Epithelial cell of proximal tubule (primary cell): ENCODE measurements around the gene VWC2. TPM values are rescaled to one million over a fixed set of nuclear protein-coding genes. Genes with fewer than 3 reads are reported as not detected.

ENCODE experiments used
- DNase-seq: peaks from one replicate; pipeline ENCODE4 v3.0.0-alpha.2; 2011; ENCODE audit warnings: low read depth
- H3K4me3 ChIP-seq: 2 replicates; pipeline ENCODE4 v1.5.1; 2011; ENCODE audit warnings: low read depth, mild to moderate bottlenecking, low read length
- CTCF ChIP-seq: conservative IDR thresholded peaks from 2 replicates; pipeline ENCODE4 v1.5.1; 2012; ENCODE audit warnings: low read depth, mild to moderate bottlenecking, low read length
- total RNA-seq: library from RNA; depleted of rRNA; stranded (reverse); fragments of >200 nt; gene quantifications from 2 replicates; pipeline ENCODE4 v1.2.3, GENCODE V29; 2015

Gene VWC2
- total RNA-seq, 1 donor from 2014 or later: not detected

DNA sequence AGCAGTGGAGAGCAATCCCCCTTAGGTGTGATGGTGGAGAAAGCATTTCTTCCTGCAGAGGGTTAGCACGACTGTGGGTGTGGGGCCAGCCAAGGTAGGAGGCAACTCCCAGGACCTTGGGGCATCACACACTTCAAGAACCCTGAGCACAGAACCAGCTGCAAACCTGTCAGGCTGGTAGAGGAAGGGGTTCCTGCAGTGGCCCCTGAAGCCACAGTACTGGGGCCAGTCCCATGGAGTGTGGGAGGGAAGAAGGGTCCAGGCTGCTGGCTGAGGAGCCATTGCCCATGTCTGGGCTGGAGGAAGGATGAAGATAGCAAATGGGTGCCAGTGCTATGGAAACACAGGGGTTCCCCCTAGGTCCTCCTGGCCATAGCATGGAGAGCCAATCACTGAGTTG, 110.5 kb downstream of the VWC2 start:
- no peak overlapping the region for H3K4me3 ChIP-seq
- DNase-seq: no peak
- TF ChIP-seq CTCF: no peak

- no peak for TF ChIP-seq CTCF
- DNase-seq: no peak
- H3K4me3 ChIP-seq: no peak overlapping the region
Measured at GRCh38 chr7:49885593-49886285, 112.3 kb downstream of the VWC2 start.

GRCh38 chr7:49892481-49892880, 119.0 kb downstream of the VWC2 start:
- no peak for DNase-seq
- no peak for TF ChIP-seq CTCF
- no peak overlapping the region for H3K4me3 ChIP-seq

GRCh38 chr7:49893131-49893530, 119.7 kb downstream of the VWC2 start:
- DNase-seq: no peak
- no peak for TF ChIP-seq CTCF

GRCh38 chr7:49894543-49894942, 121.1 kb downstream of the VWC2 start:
- no peak for TF ChIP-seq CTCF
- H3K4me3 ChIP-seq: no peak overlapping the region
- DNase-seq: no peak

More at GRCh38 chr7:49893131-49893530, 119.7 kb downstream of the VWC2 start:
- no peak overlapping the region for H3K4me3 ChIP-seq

DNA sequence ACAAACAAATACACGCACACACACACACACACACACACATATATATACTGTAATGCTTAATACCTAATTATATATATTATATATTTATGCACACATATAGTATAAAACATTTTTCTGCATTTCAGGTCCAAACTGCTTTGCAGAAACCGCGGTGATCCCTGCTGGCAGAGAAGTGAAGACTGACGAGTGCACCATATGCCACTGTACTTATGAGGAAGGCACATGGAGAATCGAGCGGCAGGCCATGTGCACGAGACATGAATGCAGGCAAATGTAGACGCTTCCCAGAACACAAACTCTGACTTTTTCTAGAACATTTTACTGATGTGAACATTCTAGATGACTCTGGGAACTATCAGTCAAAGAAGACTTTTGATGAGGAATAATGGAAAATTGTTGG, 138.5 kb downstream of the VWC2 start:
- no peak for DNase-seq
- no peak overlapping the region for H3K4me3 ChIP-seq
- no peak for TF ChIP-seq CTCF

DNA sequence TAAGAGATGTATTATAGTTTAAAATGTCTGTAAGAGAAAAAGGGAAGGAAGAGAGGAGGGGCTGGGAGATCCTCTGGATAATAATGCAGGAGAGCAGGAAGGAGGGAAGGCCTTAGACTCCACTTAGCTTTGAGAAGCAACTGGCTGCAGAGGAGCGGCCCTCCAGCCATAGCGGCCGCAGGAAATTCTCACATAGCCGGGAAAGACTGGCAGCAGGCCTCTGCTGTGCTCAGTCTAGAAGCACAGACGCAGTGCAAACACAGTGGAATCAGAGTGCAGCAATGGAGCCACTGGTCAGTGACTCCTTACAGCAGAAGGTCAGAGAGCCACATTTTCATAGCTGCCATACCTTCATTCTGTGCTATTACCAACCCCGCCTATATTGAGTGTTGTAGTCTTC, 153.3 kb downstream of the VWC2 start:
- H3K4me3 ChIP-seq: no peak overlapping the region
- DNase-seq: no peak
- no peak for TF ChIP-seq CTCF
